Measurements from ENCODE around the gene DCLRE1C.

DNA sequence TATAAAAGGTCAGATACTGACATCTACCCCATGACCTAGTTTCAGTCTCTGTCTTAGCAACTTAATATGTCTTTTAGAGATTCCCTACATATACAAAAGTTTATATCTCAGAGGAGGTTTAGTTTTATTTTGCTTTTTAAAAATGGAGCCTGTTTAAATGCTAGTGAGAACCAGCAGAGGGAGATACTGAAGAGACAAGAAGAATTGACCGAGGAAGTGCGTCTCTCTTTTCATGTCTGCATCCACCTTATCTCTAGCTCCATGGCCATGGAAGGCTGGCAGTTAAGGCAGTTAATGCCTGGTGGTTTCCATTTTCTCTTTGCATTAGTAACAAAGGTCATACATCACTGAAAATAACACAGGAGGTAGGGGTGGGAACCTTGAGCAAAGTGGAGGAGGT is 64.6 kb downstream of the DCLRE1C start:
- TF ChIP-seq CTCF (IDR thresholded peaks at IDR 0.05; ENCODE audit: poor library complexity), result peak; percentile 25
- no peak for TF ChIP-seq EZH2phosphoT487 (IDR thresholded peaks at IDR 0.05; ENCODE audit: low read depth, severe bottlenecking, unreplicated experiment)
